ENCODE measurements around the gene MAPK11. TPM values are rescaled to one million over a fixed set of nuclear protein-coding genes. Genes with fewer than 3 reads are reported as not detected.

The MAPK11 gene
- total and polyA plus RNA-seq, 2 donors (not counting 1 experiment from before 2014, with no cell fraction given): 8.1 to 9.9 TPM

GRCh38 chr22:50250249-50250554 is 20.0 kb downstream of the MAPK11 start:
- ATAC-seq (ENCODE audit: low read depth): no peak
- peak overlapping the region; percentile 86 for H3K4me3 Mint-ChIP-seq
- H2AFZ ChIP-seq (ENCODE audit: insufficient read depth, low read depth, low read length, poor library complexity, severe bottlenecking): no peak overlapping the region
- no peak overlapping the region for H3K27ac ChIP-seq (ENCODE audit: low read length in 2 of 2)
- H3K27me3 ChIP-seq (replicated peaks in 1 of 4; ENCODE audit: control extremely low read depth in 1 of 4, control insufficient read depth in 3 of 4, insufficient read depth in 4 of 4, low read length in 3 of 4): no peaks in the 10 kb centered on the region
- H3K4me1 ChIP-seq (ENCODE audit: control insufficient read depth in 2 of 2, insufficient read depth in 2 of 2, low read length in 2 of 2): peaks cover 20 to 50% of the 10 kb centered on the region in 2 donors
- H3K9ac ChIP-seq (ENCODE audit: low read length): peak overlapping the region; percentile 79
- H3K4me1 Mint-ChIP-seq: peaks cover 24% of the 10 kb centered on the region
- intact Hi-C loops (cut with micrococcal nuclease): loop anchor here (5.0 kb wide), 1 partner anchor 332 kb away; the partner anchor contains the start of gene CHKB
- H3K9me3 ChIP-seq (ENCODE audit: control extremely low read depth in 1 of 3, control insufficient read depth in 2 of 3, insufficient read depth in 1 of 3, low read length in 2 of 3): no peaks in the 10 kb centered on the region
- H3K4me2 ChIP-seq (replicated peaks; ENCODE audit: low read depth, low read length, poor library complexity, severe bottlenecking): peak overlapping the region; percentile 95
- H3K79me2 ChIP-seq (ENCODE audit: control insufficient read depth, insufficient read depth, low read length): peaks cover 32% of the 10 kb centered on the region
- peaks cover 0 to 29% of the 10 kb centered on the region in 2 experiments for H3K36me3 ChIP-seq (replicated peaks in 1 of 2; ENCODE audit: control extremely low read depth in 1 of 2, control insufficient read depth in 1 of 2, extremely low read depth in 1 of 2, insufficient read depth in 2 of 2, low read length in 1 of 2)
- no peaks in the 10 kb centered on the region for H3K27me3 Mint-ChIP-seq
- ChIA-PET CTCF (interaction anchor here (1.0 to 3.8 kb wide), 11 partner anchors 8 to 371 kb away, joined by 3 to 52 read pairs (median 14); partner anchors contain the start of genes DENND6B, SCO2 and TYMP), POLR2A (interaction anchor here (1.2 to 3.1 kb wide), 2 partner anchors 44 to 371 kb away, joined by 4 to 12 read pairs; no protein-coding TSS in a partner anchor)
- H4K20me1 ChIP-seq (ENCODE audit: control insufficient read depth, insufficient read depth, low read length, poor library complexity, severe bottlenecking): peaks cover 42% of the 10 kb centered on the region
- H3K27ac Mint-ChIP-seq: peak overlapping the region; percentile 76
- DNase-seq: no peak
- H3K4me3 ChIP-seq (ENCODE audit: control extremely low read depth in 1 of 5, extremely low read depth in 1 of 5, insufficient read depth in 1 of 5, low read depth in 2 of 5, low read length in 4 of 5): peak overlapping the region; percentile 5 to 81 (median 79)
- TF ChIP-seq CTCF (IDR thresholded peaks at IDR 0.05) (no peak), EZH2 (IDR thresholded peaks at IDR 0.05; ENCODE audit: borderline replicate concordance, insufficient read depth, low read depth, low read length, poor library complexity, severe bottlenecking) (no peak)
- WGBS (ENCODE audit: insufficient coverage): 90% methylated on average over 11 of the region's 11 CpGs
- H3K9me3 Mint-ChIP-seq (ENCODE audit: insufficient read depth): no peaks in the 10 kb centered on the region

All from B cell (primary cell).